Body of pancreas (tissue), 4 donors: ENCODE data around the gene DBNDD2.

Experiments used
- CTCF ChIP-seq, 7 experiments: fragments of 450-650 bp in 4 of 7; fragments of 200-600 bp in 3 of 7; sonication (generic) in 3 of 7; IDR thresholded peaks; one replicate each; pipeline ENCODE4 v1.5.1; 2016 to 2019; ENCODE audit warnings: antibody characterized with exemption in 7 of 7
- POLR2A ChIP-seq, 3 donors: fragments of 450-650 bp; IDR thresholded peaks; one replicate each; pipeline ENCODE4 v1.6.1; 2016; ENCODE audit warnings: antibody characterized with exemption in 3 of 3, mild to moderate bottlenecking in 2 of 3

- TF ChIP-seq CTCF (IDR thresholded peaks at IDR 0.05) (no peak), POLR2A (IDR thresholded peaks at IDR 0.05) (peak; percentile 83 to 98 (median 97))
Observed at GRCh38 chr20:45415822-45416637, 7.9 kb downstream of the DBNDD2 start, which contains the start of gene PIGT.
